ENCODE data around the gene PEX26. TPM values are rescaled to one million over a fixed set of nuclear protein-coding genes. Genes with fewer than 3 reads are reported as not detected.
A peak's percentile ranks its signal among the peaks of the same experiment; 100 is the strongest.
"Not testable (repeated sequence)": the region's sequence is repeated elsewhere in the genome, so short reads cannot be mapped to it uniquely, and the experiment has no call there.

Gene PEX26
- total RNA-seq, 1 donor from 2014 or later: 24.9 TPM

DNA sequence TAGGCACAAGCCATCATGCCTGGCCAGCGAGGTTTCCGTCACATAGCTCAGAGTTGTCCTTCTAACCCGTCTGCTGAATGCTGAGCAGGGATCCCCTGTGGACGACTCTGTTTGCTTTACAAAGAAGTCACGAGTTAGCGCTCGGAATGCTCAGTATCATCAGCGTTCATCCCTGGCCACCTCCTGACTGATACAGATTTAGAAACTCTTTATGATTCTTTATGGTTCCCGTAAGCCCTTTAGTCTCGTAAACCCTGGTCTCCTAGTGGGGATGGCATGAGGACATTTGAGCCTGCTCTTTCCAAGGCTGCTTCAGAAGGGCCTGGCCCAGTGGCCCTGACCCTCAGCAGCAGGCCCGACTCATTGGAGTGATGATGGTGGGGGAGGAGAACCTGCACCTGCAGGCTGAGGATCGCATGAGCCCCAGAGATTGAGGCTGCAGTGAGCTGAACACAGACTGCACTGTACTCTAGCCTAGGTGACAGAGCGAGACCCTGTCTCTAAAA, 9.6 kb downstream of the PEX26 start:
- DNase-seq (ENCODE audit: low spot score): no peak
- intact Hi-C loops (cut with DNase I): no loop called here

GRCh38 chr22:18088825-18089568, 11.2 kb downstream of the PEX26 start:
- no peak for DNase-seq (ENCODE audit: low spot score)
- intact Hi-C loops (cut with DNase I): no loop called here

GRCh38 chr22:18090286-18090685, 12.5 kb downstream of the PEX26 start:
- DNase-seq (ENCODE audit: low spot score): no peak
- intact Hi-C loops (cut with DNase I): no loop called here

DNA sequence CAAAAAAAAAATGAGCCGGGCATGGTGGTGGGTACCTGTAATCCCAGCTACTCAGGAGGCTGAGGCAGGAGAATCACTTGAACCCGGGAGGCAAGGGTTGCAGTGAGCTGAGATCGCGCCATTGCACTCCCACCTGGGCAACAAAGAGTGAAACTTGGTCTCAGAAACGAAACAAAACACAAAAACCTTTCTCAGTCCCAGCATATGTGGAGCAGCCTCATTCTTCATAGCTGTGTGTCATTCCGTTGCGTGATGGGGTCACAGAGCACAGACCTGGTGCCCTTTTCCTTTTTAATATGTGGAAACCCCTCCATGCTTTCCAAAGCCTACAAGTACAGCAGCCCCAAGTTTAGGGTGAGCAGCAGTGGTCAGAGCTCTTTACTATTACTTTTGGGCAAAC, 13.7 kb downstream of the PEX26 start:
- intact Hi-C loops (cut with DNase I): no loop called here

DNA sequence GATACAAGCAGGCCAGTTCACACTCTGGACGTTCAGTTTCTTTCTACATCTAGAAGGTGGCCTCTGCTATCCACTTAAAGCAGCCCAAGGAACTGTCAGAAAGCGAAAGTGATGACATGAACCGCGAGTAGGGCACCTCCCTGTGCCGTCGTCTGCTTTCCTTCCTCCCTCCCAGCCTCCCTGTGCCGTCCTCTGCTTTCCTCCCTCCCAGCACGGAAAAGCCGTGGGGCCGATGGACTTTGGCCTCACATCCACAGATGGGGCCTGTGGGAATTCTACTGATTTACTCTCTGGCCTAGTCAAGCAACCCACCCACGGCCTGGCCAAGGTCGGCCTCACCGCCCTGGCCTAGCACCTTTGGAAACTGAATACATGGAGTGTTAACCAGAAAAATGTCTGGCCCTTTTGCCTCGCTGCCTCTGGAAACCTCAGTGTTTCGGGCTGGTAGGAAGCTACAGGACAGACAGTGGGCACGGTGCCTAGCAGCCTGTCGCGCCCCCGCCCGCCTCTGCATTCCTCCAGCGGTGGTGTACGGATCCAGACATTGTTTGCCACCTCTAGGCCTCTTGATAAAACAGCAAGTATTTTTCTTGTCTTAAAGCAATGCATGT, 14.2 kb downstream of the PEX26 start:
- peak; percentile 85 for DNase-seq (ENCODE audit: low spot score)
- intact Hi-C loops (cut with DNase I): no loop called here

More for the DNA sequence above, 13.7 kb downstream of the PEX26 start:
- DNase-seq (ENCODE audit: low spot score): no peak

- intact Hi-C loops (cut with DNase I): no loop called here
- no peak for DNase-seq (ENCODE audit: low spot score)
These were observed 15.9 kb downstream of the PEX26 start for GRCh38 chr22:18093661-18094060.

GRCh38 chr22:18095101-18095805, 17.5 kb downstream of the PEX26 start:
- intact Hi-C loops (cut with DNase I): no loop called here
- DNase-seq (ENCODE audit: low spot score): no peak

DNA sequence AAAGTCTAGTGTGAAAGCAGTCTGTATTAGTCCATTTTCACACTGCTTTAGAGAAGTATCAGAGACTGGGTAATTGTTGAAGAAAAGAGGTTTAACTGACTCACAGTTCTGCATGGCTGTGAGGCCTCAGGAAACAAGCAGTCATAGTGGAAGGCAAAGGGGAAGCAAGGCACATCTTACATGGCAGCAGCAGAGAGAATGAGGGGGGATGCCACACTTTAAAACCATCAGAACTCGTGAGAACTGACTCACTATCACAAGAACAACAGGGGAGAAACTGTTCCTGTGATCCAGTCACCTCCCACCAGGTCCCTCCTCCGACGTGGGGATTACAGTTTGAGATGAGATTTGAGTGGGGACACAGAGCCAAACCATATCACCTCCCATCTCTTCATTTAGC, 19.0 kb downstream of the PEX26 start:
- no peak for DNase-seq (ENCODE audit: low spot score)
- intact Hi-C loops (cut with DNase I): no loop called here

DNA sequence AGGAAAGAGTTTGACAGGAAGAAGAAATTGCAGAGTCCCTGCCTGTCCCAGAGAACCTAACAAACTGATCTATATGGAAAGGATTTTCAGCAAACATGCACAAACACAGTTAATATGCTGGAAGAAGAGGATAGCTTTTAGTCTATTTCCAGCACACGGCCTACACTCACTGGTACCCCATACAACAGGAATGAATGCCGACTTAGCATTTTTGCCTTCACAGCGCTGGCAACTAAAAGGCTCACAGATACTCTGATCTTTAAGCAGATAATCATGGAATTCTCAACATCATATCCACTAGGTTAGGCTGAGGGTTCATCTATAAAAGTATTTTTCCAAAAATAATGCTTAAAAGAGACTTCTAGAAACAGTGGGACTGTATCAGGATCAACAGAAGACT, 23.0 kb downstream of the PEX26 start:
- intact Hi-C loops (cut with DNase I): no loop called here

DNA sequence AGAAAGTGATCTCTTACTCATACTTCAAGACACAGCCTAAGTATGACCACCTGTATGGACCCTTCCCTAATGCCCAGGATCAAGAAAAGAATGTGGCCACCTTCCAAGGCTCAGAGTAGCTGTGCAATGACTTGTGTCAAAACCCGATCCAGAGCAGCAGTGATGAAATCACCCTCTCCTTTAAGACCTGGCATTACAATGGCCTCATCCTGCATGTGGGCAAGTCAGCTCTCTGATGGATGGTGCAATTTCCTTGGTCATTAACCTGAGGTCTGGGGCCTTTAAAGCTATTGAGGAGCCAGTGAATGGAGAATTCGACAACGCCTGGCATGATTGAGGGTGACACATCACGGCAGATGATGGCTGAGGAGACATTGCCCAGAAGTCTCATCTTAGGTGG, 23.7 kb downstream of the PEX26 start:
- intact Hi-C loops (cut with DNase I): no loop called here
- DNase-seq (ENCODE audit: low spot score): peak; percentile 36

More for the DNA sequence above, 23.0 kb downstream of the PEX26 start:
- no peak for DNase-seq (ENCODE audit: low spot score)

DNA sequence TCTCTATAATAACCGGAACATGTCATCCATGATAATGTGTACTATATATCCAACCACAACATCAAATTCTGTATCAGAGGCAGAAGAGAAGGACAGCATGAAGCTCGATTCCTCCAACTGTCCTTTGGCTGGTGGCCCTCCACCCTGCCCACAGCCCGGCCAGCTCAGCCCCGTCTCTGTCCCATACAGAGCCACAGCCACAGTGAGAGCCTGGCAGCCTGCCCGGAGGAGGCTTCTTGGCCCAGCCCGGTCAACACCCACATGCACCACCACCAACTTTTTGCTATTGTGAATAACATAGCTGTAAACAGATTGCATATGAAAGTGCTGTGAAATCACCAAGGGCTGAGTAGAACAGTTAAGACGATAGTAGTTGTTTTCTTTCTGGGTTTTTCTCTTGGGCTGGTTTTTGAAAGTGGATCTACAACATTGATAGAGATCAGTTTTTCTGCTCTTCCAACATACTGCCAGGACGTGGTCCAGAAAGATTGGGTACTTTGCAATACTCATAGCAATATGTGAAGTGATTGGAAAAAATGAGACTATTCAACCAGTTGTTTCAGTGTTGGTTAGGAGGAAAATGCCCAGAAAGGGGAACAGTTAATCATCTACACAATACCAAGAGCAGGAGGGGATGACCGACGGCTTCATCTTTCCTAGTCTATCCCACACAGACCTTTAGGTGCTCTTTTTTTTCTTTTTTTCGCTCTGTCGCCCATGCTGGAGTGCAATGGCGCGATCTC, 25.9 kb downstream of the PEX26 start:
- intact Hi-C loops (cut with DNase I): no loop called here
- DNase-seq (ENCODE audit: low spot score): peak; percentile 72

GRCh38 chr22:18104566-18104965, 26.8 kb downstream of the PEX26 start:
- DNase-seq (ENCODE audit: low spot score): peak; percentile 54
- intact Hi-C loops (cut with DNase I): no loop called here

DNA sequence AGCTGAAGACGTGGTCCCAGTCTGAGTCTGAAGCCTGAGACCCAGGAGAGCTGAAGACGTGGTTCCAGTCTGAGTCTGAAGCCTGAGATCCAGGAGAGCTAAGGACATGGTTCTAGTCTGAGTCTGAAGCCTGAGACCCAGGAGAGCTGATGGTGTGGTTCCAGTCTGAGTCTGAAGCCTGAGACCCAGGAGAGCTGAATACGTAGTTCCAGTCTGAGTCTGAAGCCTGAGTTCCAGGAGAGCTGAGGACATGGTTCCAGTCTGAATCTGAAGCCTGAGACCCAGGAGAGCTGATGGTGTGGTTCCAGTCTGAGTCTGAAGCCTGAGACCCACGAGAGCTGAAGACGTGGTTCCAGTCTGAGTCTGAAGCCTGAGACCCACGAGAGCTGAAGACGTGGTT, 28.2 kb downstream of the PEX26 start:
- peak; percentile 33 for DNase-seq (ENCODE audit: low spot score)
- intact Hi-C loops (cut with DNase I): not testable (repeated sequence)

- intact Hi-C loops (cut with DNase I): not testable (repeated sequence)
- DNase-seq (ENCODE audit: low spot score): peak; percentile 26
These were observed 29.0 kb downstream of the PEX26 start for GRCh38 chr22:18106550-18107341.

DNA sequence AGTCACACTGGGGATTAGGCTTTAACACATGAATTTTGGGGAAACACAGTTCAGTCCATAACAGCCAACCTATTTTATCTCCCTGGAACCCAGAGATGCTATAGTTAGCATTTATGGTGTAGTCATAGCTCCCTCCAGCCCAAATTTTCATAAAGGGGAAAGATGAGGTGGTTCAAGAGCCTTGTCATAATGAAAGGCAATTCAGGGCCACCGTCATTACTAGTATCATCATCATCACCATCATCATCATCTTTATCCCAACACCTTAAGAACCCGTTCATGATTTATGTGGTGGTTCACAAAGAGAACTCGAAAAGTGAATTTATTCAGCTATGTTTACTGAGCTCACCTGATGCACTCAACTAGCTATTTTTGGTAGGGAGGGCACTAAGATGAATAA, 30.4 kb downstream of the PEX26 start:
- intact Hi-C loops (cut with DNase I): no loop called here
- no peak for DNase-seq (ENCODE audit: low spot score)

- intact Hi-C loops (cut with DNase I): no loop called here
These were observed 31.8 kb downstream of the PEX26 start for GRCh38 chr22:18109410-18110193.

DNA sequence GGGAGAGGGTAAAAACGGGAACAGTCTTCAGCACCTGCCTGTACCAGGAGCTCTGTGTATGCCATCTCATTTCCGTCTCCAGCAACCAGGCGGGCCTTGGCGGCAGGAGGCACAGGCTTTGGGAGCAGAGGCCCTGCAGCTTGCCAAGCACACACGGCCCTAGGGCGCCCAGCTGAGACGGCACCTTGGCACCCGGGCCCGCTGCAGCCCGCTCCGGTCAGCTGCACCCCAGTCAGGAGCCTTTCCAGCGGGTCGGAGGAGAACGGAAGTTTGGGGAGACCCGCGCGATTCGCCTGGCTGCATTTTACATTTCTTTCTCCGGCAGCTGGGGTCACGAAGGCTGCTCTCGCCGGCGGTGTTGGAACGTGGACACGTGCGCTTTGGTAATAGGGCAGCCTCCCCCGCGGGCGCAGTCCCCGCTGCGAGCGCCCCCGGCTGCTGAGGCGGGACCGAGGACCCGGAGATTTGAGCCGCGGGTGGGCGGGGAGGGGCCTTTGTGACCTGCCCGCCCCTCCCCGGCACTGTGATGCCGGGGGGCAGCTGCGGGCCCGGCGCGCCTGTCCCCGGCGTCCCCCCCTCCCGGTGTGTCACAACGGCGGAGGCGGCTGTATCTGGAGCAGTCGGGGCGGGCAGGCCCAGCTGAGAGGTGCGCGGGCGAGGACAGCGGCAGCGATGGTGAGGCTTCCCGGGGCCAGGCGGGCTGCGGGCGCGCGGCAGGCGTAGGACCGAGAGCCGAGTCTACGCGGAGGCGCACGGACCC, 32.6 kb downstream of the PEX26 start, which contains the start of gene TUBA8:
Gene TUBA8, plus strand, starts transcription at position 616 of the 760 bp plus-strand sequence. Its CDS starts 57 bp downstream, at position 673.
- DNase-seq (ENCODE audit: low spot score): peak; percentile 85
- intact Hi-C loops (cut with DNase I): no loop called here

More at GRCh38 chr22:18109410-18110193, 31.8 kb downstream of the PEX26 start:
- no peak for DNase-seq (ENCODE audit: low spot score)

Measured in cardiac septum (tissue), 1 donor.